NCI-H1417 (cell line): ENCODE data around the gene SNX33.
A peak's percentile ranks its signal among the peaks of the same experiment; 100 is the strongest.
"Not testable (repeated sequence)": the region's sequence is repeated elsewhere in the genome, so short reads cannot be mapped to it uniquely, and the experiment has no call there.

Source experiments
- DNase-seq, 3 experiments: peaks; one replicate each; lab custom pipeline; 2025; lab: John Stamatoyannopoulos, UW

The SNX33 gene

GRCh38 chr15:75661756-75662140 lies 14.0 kb downstream of the SNX33 start:
- DNase-seq, result no peak

- DNase-seq, result no peak
These were observed 15.3 kb downstream of the SNX33 start for GRCh38 chr15:75662823-75663519.

- peak in 2 of 3 experiments; percentile 23 to 55 for DNase-seq
These were observed 16.3 kb downstream of the SNX33 start for GRCh38 chr15:75663931-75664421.

GRCh38 chr15:75666823-75667501 lies 19.2 kb downstream of the SNX33 start:
- DNase-seq, result peak in 1 of 3 experiments; percentile 50

- DNase-seq, result no peak
These were observed 21.6 kb downstream of the SNX33 start for GRCh38 chr15:75669191-75669878.

GRCh38 chr15:75669879-75670212 lies 22.1 kb downstream of the SNX33 start:
- no peak for DNase-seq

- DNase-seq, result no peak
These were observed 24.3 kb downstream of the SNX33 start for GRCh38 chr15:75671730-75672602.

- no peak for DNase-seq
These were observed 25.1 kb downstream of the SNX33 start for GRCh38 chr15:75672646-75673425.

- DNase-seq, result no peak
These were observed 25.9 kb downstream of the SNX33 start for GRCh38 chr15:75673426-75674235.

- no peak for DNase-seq
These were observed 26.7 kb downstream of the SNX33 start for GRCh38 chr15:75674366-75674765.

- DNase-seq, result no peak
These were observed 28.1 kb downstream of the SNX33 start for GRCh38 chr15:75675579-75676404.

GRCh38 chr15:75676688-75677464 lies 29.2 kb downstream of the SNX33 start:
- DNase-seq, result no peak

GRCh38 chr15:75677465-75678323 lies 30.0 kb downstream of the SNX33 start:
- no peak for DNase-seq

- DNase-seq, result not testable (repeated sequence)
These were observed 30.6 kb downstream of the SNX33 start for GRCh38 chr15:75678324-75678690.

- no peak for DNase-seq
These were observed 32.5 kb downstream of the SNX33 start for GRCh38 chr15:75680007-75680789.

GRCh38 chr15:75682181-75683135 lies 34.7 kb downstream of the SNX33 start:
- DNase-seq, result no peak
